H1 (cell line): ENCODE measurements around the gene MS4A18. TPM values are rescaled to one million over a fixed set of nuclear protein-coding genes. Genes with fewer than 3 reads are reported as not detected.

Experiments used
- CTCF ChIA-PET: fragments of 300-600 bp; sonication (Branson Sonifier 250); formaldehyde crosslinking; loops from one replicate; lab custom pipeline; 2021; ENCODE audit not compliant: partially characterized antibody; lab: Charles Lee
- POLR2A ChIA-PET: fragments of 300-600 bp; sonication (Branson Sonifier 250); formaldehyde crosslinking; loops from one replicate; lab custom pipeline; 2021; ENCODE audit warnings: inconsistent platforms; ENCODE audit not compliant: partially characterized antibody; lab: Charles Lee
- DNase-seq, 2 experiments: peaks; one replicate each; pipeline versions ENCODE4 v3.0.0 to v3.0.0-alpha.2; 2010 to 2022; ENCODE audit warnings: low spot score in 2 of 2, low read depth in 1 of 2, mixed read lengths in 1 of 2
- FAIRE-seq: peaks from 2 replicates; lab custom pipeline; 2011; peaks lifted over from hg19 to GRCh38; lab: Jason Lieb, UNC
- H2AFZ ChIP-seq: 2 replicates; pipeline ENCODE4 v1.8.1; 2012; ENCODE audit warnings: low read length, inconsistent platforms
- H2AK5ac ChIP-seq: 2 replicates; pipeline ENCODE4 v1.6.1; 2013; ENCODE audit warnings: low read depth, low read length
- H2BK120ac ChIP-seq: replicated peaks from 2 replicates; pipeline ENCODE3; 2013; ENCODE audit warnings: low read depth, low read length, inconsistent platforms
- H2BK12ac ChIP-seq: 2 replicates; pipeline ENCODE4 v1.6.1; 2013; ENCODE audit warnings: low read depth, low read length
- H2BK15ac ChIP-seq: 2 replicates; pipeline ENCODE4 v1.6.1; 2013; ENCODE audit warnings: low read length
- H2BK20ac ChIP-seq: 2 replicates; pipeline ENCODE4 v1.6.1; 2013; ENCODE audit warnings: low read length
- H2BK5ac ChIP-seq: 2 replicates; pipeline ENCODE4 v1.6.1; 2013; ENCODE audit warnings: low read depth, low read length
- H3K14ac ChIP-seq: 2 replicates; pipeline ENCODE4 v1.6.1; 2013; ENCODE audit warnings: inconsistent platforms; ENCODE audit not compliant: insufficient read length
- H3K18ac ChIP-seq: 2 replicates; pipeline ENCODE4 v1.6.1; 2013; ENCODE audit warnings: low read length; ENCODE audit errors: extremely low read depth
- H3K23ac ChIP-seq: 2 replicates; pipeline ENCODE4 v1.6.1; 2013; ENCODE audit warnings: inconsistent platforms; ENCODE audit not compliant: insufficient read length
- H3K23me2 ChIP-seq: 2 replicates; pipeline ENCODE4 v1.6.1; 2013; ENCODE audit warnings: low read depth, low read length
- H3K27ac ChIP-seq: 2 replicates; pipeline ENCODE4 v1.6.1; 2011; ENCODE audit warnings: low read depth, low read length, inconsistent platforms
- H3K27me3 ChIP-seq, 4 experiments: replicated peaks in 1 of 4; 1 replicate in 1 of 4; 2 replicates in 3 of 4; pipeline versions ENCODE4 v1.6.1 to v1.8.1; 2011 to 2013; ENCODE audit warnings: low read length in 3 of 4, mild to moderate bottlenecking in 3 of 4, inconsistent platforms in 2 of 4, mixed read lengths in 2 of 4, moderate library complexity in 1 of 4; ENCODE audit not compliant: control insufficient read depth in 3 of 4, insufficient read depth in 3 of 4; ENCODE audit errors: extremely low read depth in 1 of 4
- H3K36me3 ChIP-seq, 4 experiments: 2 replicates each; pipeline versions ENCODE4 v1.6.1 to v1.8.1; 2011 to 2013; ENCODE audit warnings: mild to moderate bottlenecking in 4 of 4, low read length in 3 of 4, moderate library complexity in 2 of 4, control low read depth in 1 of 4, inconsistent platforms in 1 of 4; ENCODE audit not compliant: insufficient read depth in 4 of 4, control insufficient read depth in 2 of 4
- H3K4ac ChIP-seq: replicated peaks from 2 replicates; pipeline ENCODE3; 2013; ENCODE audit warnings: low read length, low read depth, mixed read lengths, inconsistent platforms; ENCODE audit not compliant: insufficient read length
- H3K4me1 ChIP-seq, 4 experiments: replicated peaks in 1 of 4; 1 replicate in 1 of 4; 2 replicates in 3 of 4; pipeline versions ENCODE4 v1.6.1 to v1.8.1; 2011 to 2013; ENCODE audit warnings: low read length in 3 of 4, inconsistent platforms in 2 of 4, mixed read lengths in 1 of 4; ENCODE audit not compliant: insufficient read depth in 4 of 4, control insufficient read depth in 3 of 4
- H3K4me2 ChIP-seq, 2 experiments: 2 replicates each; pipeline versions ENCODE4 v1.6.1 to v1.8.1; 2011 to 2013; ENCODE audit warnings: low read depth in 2 of 2, low read length in 2 of 2, control low read depth in 1 of 2, inconsistent platforms in 1 of 2, mild to moderate bottlenecking in 1 of 2; ENCODE audit not compliant: insufficient read depth in 1 of 2
- H3K4me3 ChIP-seq, 4 experiments: fragments of 200-600, 300-600 bp in 1 of 4; sonication (generic), shearing (Covaris generic), sonication (Bioruptor Twin) in 1 of 4; 2 replicates each; pipeline versions ENCODE4 v1.5.1 to v1.8.1; 2011 to 2016; ENCODE audit warnings: low read length in 4 of 4, low read depth in 3 of 4, control low read depth in 2 of 4, inconsistent platforms in 2 of 4, mild to moderate bottlenecking in 2 of 4, mixed read lengths in 1 of 4, moderate library complexity in 1 of 4; ENCODE audit not compliant: insufficient read depth in 2 of 4; ENCODE audit errors: extremely low read depth in 1 of 4
- H3K56ac ChIP-seq: replicated peaks from 2 replicates; pipeline ENCODE3; 2013; ENCODE audit warnings: low read depth, mild to moderate bottlenecking, mixed read lengths, low read length, inconsistent platforms; ENCODE audit not compliant: insufficient read length
- H3K79me1 ChIP-seq: 2 replicates; pipeline ENCODE4 v1.6.1; 2013; ENCODE audit warnings: low read depth, low read length, control low read depth
- H3K79me2 ChIP-seq, 2 experiments: 2 replicates each; pipeline versions ENCODE4 v1.6.1 to v1.8.1; 2012 to 2013; ENCODE audit warnings: low read length in 2 of 2, mild to moderate bottlenecking in 2 of 2, inconsistent platforms in 1 of 2; ENCODE audit not compliant: insufficient read depth in 2 of 2, control insufficient read depth in 1 of 2
- H3K9ac ChIP-seq, 4 experiments: replicated peaks in 1 of 4; 1 replicate in 1 of 4; 2 replicates in 3 of 4; pipeline versions ENCODE4 v1.6.1 to v1.8.1; 2011 to 2013; ENCODE audit warnings: low read depth in 3 of 4, low read length in 3 of 4, control low read depth in 2 of 4, mild to moderate bottlenecking in 2 of 4, moderate library complexity in 2 of 4, inconsistent platforms in 1 of 4; ENCODE audit errors: extremely low read depth in 1 of 4
- H3K9me3 ChIP-seq, 2 experiments: 2 replicates each; pipeline versions ENCODE4 v1.6.1 to v1.8.1; 2012 to 2013; ENCODE audit warnings: mild to moderate bottlenecking in 2 of 2, moderate library complexity in 2 of 2, control low read depth in 1 of 2, inconsistent platforms in 1 of 2, low read depth in 1 of 2, low read length in 1 of 2, mixed read lengths in 1 of 2; ENCODE audit not compliant: insufficient read depth in 2 of 2
- H4K20me1 ChIP-seq, 2 experiments: replicated peaks in 1 of 2; 2 replicates each; pipeline versions ENCODE3 to v1.8.1; 2011 to 2013; ENCODE audit warnings: inconsistent platforms in 2 of 2, low read length in 2 of 2, mild to moderate bottlenecking in 1 of 2; ENCODE audit not compliant: insufficient read depth in 2 of 2, control insufficient read depth in 1 of 2
- H4K5ac ChIP-seq: 2 replicates; pipeline ENCODE4 v1.6.1; 2013; ENCODE audit warnings: low read length, low read depth, mixed read lengths, inconsistent platforms; ENCODE audit not compliant: insufficient read length
- H4K8ac ChIP-seq: 2 replicates; pipeline ENCODE4 v1.8.0; 2013; ENCODE audit warnings: mild to moderate bottlenecking, moderate library complexity, low read length, inconsistent platforms; ENCODE audit not compliant: insufficient read depth; ENCODE audit errors: extremely low read depth
- H4K91ac ChIP-seq: replicated peaks from 2 replicates; pipeline ENCODE3; 2013; ENCODE audit warnings: low read length, mixed read lengths, inconsistent platforms; ENCODE audit not compliant: insufficient read length
- CBX5 ChIP-seq: fragments of 300-800, 300-1000 bp; sonication (generic); IDR thresholded peaks from 2 replicates; pipeline ENCODE4 v1.7.1; 2016; ENCODE audit warnings: antibody characterized with exemption, low read length, low read depth
- CHD2 ChIP-seq: IDR thresholded peaks from 2 replicates; pipeline ENCODE4 v1.6.1; 2012; ENCODE audit warnings: low read length, improper control_type of control experiment
- GABPA ChIP-seq: IDR thresholded peaks from 2 replicates; pipeline ENCODE4 v1.6.1; 2011; ENCODE audit warnings: mild to moderate bottlenecking, low read length, moderate library complexity, borderline replicate concordance; ENCODE audit not compliant: insufficient read depth
- SP2 ChIP-seq: IDR thresholded peaks from 2 replicates; pipeline ENCODE4 v1.6.1; 2012; ENCODE audit warnings: mild to moderate bottlenecking, low read length, inconsistent platforms
- WGBS, 2 experiments: shearing (Covaris generic) in 1 of 2; methylation state at CpG; one replicate each; pipeline versions ENCODE4 v1.1.6 to v1.1.7; 2013 to 2015; ENCODE audit warnings: low lambda C conversion rate in 2 of 2, mixed read lengths in 2 of 2, inconsistent platforms in 1 of 2, low coverage in 1 of 2, missing lambda C conversion rate in 1 of 2; ENCODE audit not compliant: insufficient replicate concordance in 2 of 2, insufficient coverage in 1 of 2, insufficient read length in 1 of 2; ENCODE audit errors: extremely low coverage in 1 of 2, missing lambda C conversion rate in 1 of 2; 5-methylcytosine and 5-hydroxymethylcytosine counted together
- polyA plus RNA-seq, 7 experiments: library from polyadenylated mRNA; depleted of rRNA in 3 of 7; stranded (reverse) in 5 of 7; unstranded in 2 of 7; fragments of >200 nt in 5 of 7; fragments of 200-250 nt in 2 of 7; gene quantifications; 1 replicate in 5 of 7; 2 replicates in 1 of 7; 4 replicates in 1 of 7; pipeline versions ENCODE4 v1.2.1 to v1.2.3, GENCODE V29; 2011 to 2013; ENCODE audit warnings: missing spikeins in 2 of 7, mixed read lengths in 2 of 7
- total RNA-seq: library from RNA; stranded (reverse); fragmentation: NEBNext Ultra II Directional; extraction: Animal tissue kit (Norgen Biotek cat#: 25700); gene quantifications from 2 replicates; pipeline ENCODE4 v1.2.1, GENCODE V29; 2021

The MS4A18 gene
- total and polyA plus RNA-seq, 2 of the 8 experiments (the other 6 are each of a cell fraction or from before 2014, with no cell fraction given), result not detected

GRCh38 chr11:60691661-60692060 is 32.9 kb upstream of the MS4A18 start:
- no peak for DNase-seq
- Histone ChIP-seq H3K23me2 (no peaks in the 10 kb centered on the region), H3K4ac (no peak overlapping the region), H3K9ac (no peak overlapping the region), H3K56ac (no peak overlapping the region), H4K20me1 (no peaks in the 10 kb centered on the region), H3K27me3 (no peaks in the 10 kb centered on the region), H3K9me3 (no peaks in the 10 kb centered on the region), H2BK120ac (no peak overlapping the region), H3K79me2 (no peaks in the 10 kb centered on the region), H2BK15ac (no peak overlapping the region), H3K27ac (no peak overlapping the region), H2BK20ac (no peak overlapping the region), H3K14ac (no peak overlapping the region), H2AFZ (peak overlapping the region; percentile 44; the same call in 1 of the 2 replicates), H2BK5ac (no peak overlapping the region), H3K18ac (no peak overlapping the region), H3K4me3 (no peak overlapping the region), H3K4me1 (no peaks in the 10 kb centered on the region), H3K36me3 (no peaks in the 10 kb centered on the region), H3K23ac (no peak overlapping the region), H4K91ac (no peak overlapping the region), H3K79me1 (no peaks in the 10 kb centered on the region), H4K8ac (no peak overlapping the region), H4K5ac (no peak overlapping the region), H3K4me2 (no peak overlapping the region), H2BK12ac (no peak overlapping the region), H2AK5ac (no peak overlapping the region)
- POLR2A ChIA-PET, result no interaction called here
- no peak for TF ChIP-seq GABPA
- TF ChIP-seq SP2, result no peak
- TF ChIP-seq CHD2, result no peak
- no peak for TF ChIP-seq CBX5
- no peak for FAIRE-seq
- WGBS, 2 experiments, result 93% methylated on average over 5 of the region's 5 CpGs; no CpG with 5 or more reads in 1 of the 2 experiments
- CTCF ChIA-PET, result interaction anchor here (0.7 to 4.3 kb wide), 5 partner anchors 9 to 349 kb away, joined by 3 to 21 read pairs (median 6); partner anchors contain the start of gene MS4A15
